IMR-90 (cell line): ENCODE results near the gene MET. TPM values are rescaled to one million over a fixed set of nuclear protein-coding genes. Genes with fewer than 3 reads are reported as not detected.
"Not testable (repeated sequence)": the region's sequence is repeated elsewhere in the genome, so short reads cannot be mapped to it uniquely, and the experiment has no call there.

ENCODE experiments used
- ATAC-seq: fragments of 200-7000 bp; cut with Tn5 transposase; 2 replicates; pipeline ENCODE4 v1.9.1; 2020; ENCODE audit warnings: low read depth, mild to moderate bottlenecking, moderate library complexity
- BruUV-seq: library from RNA; stranded (reverse); fragments of 400-500 nt; replicated peaks from 2 replicates; lab custom pipeline; 2021; lab: Mats Ljungman, UMichigan
- CTCF ChIA-PET: fragments of 300-600 bp; formaldehyde crosslinking; extraction: SDS; loops from one replicate; lab custom pipeline; 2021; ENCODE audit warnings: antibody characterized with exemption; lab: Yijun Ruan, JAX
- POLR2A ChIA-PET: fragments of 300-600 bp; sonication (Branson Sonifier 250); formaldehyde crosslinking; loops from one replicate; lab custom pipeline; 2022; ENCODE audit warnings: antibody characterized with exemption; ENCODE audit not compliant: unreplicated experiment; lab: Charles Lee
- DNase-seq: peaks from one replicate; pipeline ENCODE4 v3.0.0; 2013
- H2AFZ ChIP-seq: replicated peaks from 2 replicates; pipeline ENCODE3; 2013; ENCODE audit warnings: low read length, mild to moderate bottlenecking; ENCODE audit not compliant: poor library complexity
- H2AK5ac ChIP-seq: 2 replicates; pipeline ENCODE4 v1.6.1; 2013; ENCODE audit warnings: low read depth, low read length, inconsistent platforms
- H2AK9ac ChIP-seq: replicated peaks from 2 replicates; pipeline ENCODE3; 2013; ENCODE audit warnings: mild to moderate bottlenecking, low read depth, low read length, moderate library complexity; ENCODE audit not compliant: poor library complexity
- H2BK120ac ChIP-seq: 2 replicates; pipeline ENCODE4 v1.6.1; 2013; ENCODE audit warnings: low read depth, low read length, inconsistent platforms
- H2BK15ac ChIP-seq: 3 replicates; pipeline ENCODE4 v1.6.1; 2013; ENCODE audit warnings: low read depth, low read length, inconsistent platforms
- H2BK20ac ChIP-seq: 2 replicates; pipeline ENCODE4 v1.6.1; 2013; ENCODE audit warnings: low read depth, mild to moderate bottlenecking, inconsistent platforms, low read length, moderate library complexity
- H2BK5ac ChIP-seq: 2 replicates; pipeline ENCODE4 v1.6.1; 2013; ENCODE audit warnings: mild to moderate bottlenecking, low read depth, low read length, inconsistent platforms; ENCODE audit not compliant: poor library complexity, severe bottlenecking
- H3K14ac ChIP-seq: replicated peaks from 2 replicates; pipeline ENCODE4 v1.6.1; 2013; ENCODE audit warnings: low read depth, low read length, inconsistent platforms
- H3K18ac ChIP-seq: 2 replicates; pipeline ENCODE4 v1.6.1; 2013; ENCODE audit warnings: low read depth, low read length, control low read depth
- H3K23ac ChIP-seq: 2 replicates; pipeline ENCODE4 v1.6.1; 2013; ENCODE audit warnings: low read depth, low read length, inconsistent platforms
- H3K27ac ChIP-seq: 2 replicates; pipeline ENCODE4 v1.5.1; 2013; ENCODE audit warnings: mild to moderate bottlenecking, control low read depth, low read length; ENCODE audit not compliant: insufficient read depth
- H3K27me3 ChIP-seq: 2 replicates; pipeline ENCODE4 v1.6.1; 2013; ENCODE audit warnings: low read length; ENCODE audit not compliant: control insufficient read depth, insufficient read depth
- H3K36me3 ChIP-seq: 2 replicates; pipeline ENCODE4 v1.6.1; 2013; ENCODE audit warnings: low read length, mixed read lengths; ENCODE audit not compliant: control insufficient read depth, insufficient read depth
- H3K4ac ChIP-seq: 2 replicates; pipeline ENCODE4 v1.6.1; 2013; ENCODE audit warnings: low read depth, low read length, inconsistent platforms
- H3K4me1 ChIP-seq: 2 replicates; pipeline ENCODE4 v1.6.1; 2013; ENCODE audit warnings: low read length, mixed read lengths; ENCODE audit not compliant: control insufficient read depth, insufficient read depth
- H3K4me2 ChIP-seq: 2 replicates; pipeline ENCODE4 v1.6.1; 2013; ENCODE audit warnings: low read depth, mild to moderate bottlenecking, control low read depth, low read length, moderate library complexity
- H3K4me3 ChIP-seq: 2 replicates; pipeline ENCODE4 v1.5.1; 2013; ENCODE audit warnings: low read depth, mild to moderate bottlenecking, control low read depth, low read length, moderate library complexity; ENCODE audit not compliant: insufficient read depth
- H3K56ac ChIP-seq: 2 replicates; pipeline ENCODE4 v1.6.1; 2013; ENCODE audit warnings: low read length, inconsistent platforms; ENCODE audit not compliant: insufficient read depth; ENCODE audit errors: extremely low read depth
- H3K79me1 ChIP-seq, 2 experiments: 2 replicates each; pipeline ENCODE4 v1.6.1; 2013; ENCODE audit warnings: low read length in 2 of 2, inconsistent platforms in 1 of 2, low read depth in 1 of 2
- H3K9ac ChIP-seq: 2 replicates; pipeline ENCODE4 v1.6.1; 2013; ENCODE audit warnings: low read depth, low read length, control low read depth
- H3K9me1 ChIP-seq: 2 replicates; pipeline ENCODE4 v1.6.1; 2013; ENCODE audit warnings: low read length, inconsistent platforms; ENCODE audit not compliant: insufficient read depth
- H3K9me3 ChIP-seq: 2 replicates; pipeline ENCODE4 v1.6.1; 2013; ENCODE audit warnings: low read length; ENCODE audit not compliant: control insufficient read depth, insufficient read depth
- H4K20me1 ChIP-seq: 2 replicates; pipeline ENCODE4 v1.6.1; 2013; ENCODE audit warnings: low read length, inconsistent platforms; ENCODE audit not compliant: insufficient read depth
- H4K5ac ChIP-seq: 2 replicates; pipeline ENCODE4 v1.6.1; 2013; ENCODE audit warnings: mild to moderate bottlenecking, low read depth, low read length, control low read depth
- H4K8ac ChIP-seq, 2 experiments: 2 replicates each; pipeline ENCODE4 v1.6.1; 2013; ENCODE audit warnings: low read depth in 2 of 2, low read length in 2 of 2, control low read depth in 1 of 2, inconsistent platforms in 1 of 2
- H4K91ac ChIP-seq: 2 replicates; pipeline ENCODE4 v1.6.1; 2013; ENCODE audit warnings: low read depth, low read length, inconsistent platforms; ENCODE audit not compliant: insufficient read depth
- dilution Hi-C: fragments of 300-500 bp; cut with HindIII; formaldehyde crosslinking; loops from one replicate; pipeline ENCODE4 v1.14.3; 2018; ENCODE audit warnings: low sequenced_read_pairs; ENCODE audit not compliant: unreplicated experiment
- in situ Hi-C: fragments of 300-500 bp; cut with MboI; formaldehyde crosslinking; loops from 3 replicates; pipeline ENCODE4 v1.14.3; 2019; ENCODE audit warnings: low sequenced_read_pairs, inconsistent platforms, mixed read lengths
- intact Hi-C: fragments of 100-400 bp; cut with micrococcal nuclease; formaldehyde crosslinking; loops from 2 replicates; pipeline ENCODE4 v1.10.0; 2022
- polyA plus RNA-seq, 3 experiments: library from polyadenylated mRNA; depleted of rRNA; stranded (reverse); fragments of >200 nt; gene quantifications; 2 replicates each; pipeline ENCODE4 v1.2.3, GENCODE V29; 2012; ENCODE audit warnings: low replicate concordance in 1 of 3
- total RNA-seq: library from RNA; depleted of rRNA; stranded (reverse); fragments of >200 nt; gene quantifications from 2 replicates; pipeline ENCODE4 v1.2.3, GENCODE V29; 2012

The MET gene
- total and polyA plus RNA-seq, 2 of the 4 experiments (the other 2 are of a cell fraction): 15.0 to 84.6 TPM

- H3K27me3 ChIP-seq, H3K9me3 ChIP-seq, dilution Hi-C loops, H2BK120ac ChIP-seq, H2AK5ac ChIP-seq, DNase-seq, H3K9me1 ChIP-seq, in situ Hi-C loops, H2AK9ac ChIP-seq, H3K27ac ChIP-seq, H3K9ac ChIP-seq, H3K4me3 ChIP-seq, H3K23ac ChIP-seq, POLR2A ChIA-PET, H4K91ac ChIP-seq, H3K79me1 ChIP-seq, H3K4me2 ChIP-seq, H3K14ac ChIP-seq, H3K18ac ChIP-seq, H2BK20ac ChIP-seq, ATAC-seq, BruUV-seq, H4K8ac ChIP-seq, H3K56ac ChIP-seq, H2BK15ac ChIP-seq, H2BK5ac ChIP-seq, H2AFZ ChIP-seq, CTCF ChIA-PET, H4K20me1 ChIP-seq, intact Hi-C loops, H3K4me1 ChIP-seq, H3K36me3 ChIP-seq, H3K4ac ChIP-seq, H4K5ac ChIP-seq: not testable (repeated sequence)
These were observed 12.7 kb upstream of the MET start for GRCh38 chr7:116659248-116659647.
